Suppressor macrophage treated with lipopolysaccharide for 4 hours (primary cell): Measurements from ENCODE around the gene NEUROG1.

Source experiments
- DNase-seq: peaks from one replicate; pipeline ENCODE4 v3.0.0-alpha.2; 2020

The NEUROG1 gene, protein sequence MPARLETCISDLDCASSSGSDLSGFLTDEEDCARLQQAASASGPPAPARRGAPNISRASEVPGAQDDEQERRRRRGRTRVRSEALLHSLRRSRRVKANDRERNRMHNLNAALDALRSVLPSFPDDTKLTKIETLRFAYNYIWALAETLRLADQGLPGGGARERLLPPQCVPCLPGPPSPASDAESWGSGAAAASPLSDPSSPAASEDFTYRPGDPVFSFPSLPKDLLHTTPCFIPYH

DNA sequence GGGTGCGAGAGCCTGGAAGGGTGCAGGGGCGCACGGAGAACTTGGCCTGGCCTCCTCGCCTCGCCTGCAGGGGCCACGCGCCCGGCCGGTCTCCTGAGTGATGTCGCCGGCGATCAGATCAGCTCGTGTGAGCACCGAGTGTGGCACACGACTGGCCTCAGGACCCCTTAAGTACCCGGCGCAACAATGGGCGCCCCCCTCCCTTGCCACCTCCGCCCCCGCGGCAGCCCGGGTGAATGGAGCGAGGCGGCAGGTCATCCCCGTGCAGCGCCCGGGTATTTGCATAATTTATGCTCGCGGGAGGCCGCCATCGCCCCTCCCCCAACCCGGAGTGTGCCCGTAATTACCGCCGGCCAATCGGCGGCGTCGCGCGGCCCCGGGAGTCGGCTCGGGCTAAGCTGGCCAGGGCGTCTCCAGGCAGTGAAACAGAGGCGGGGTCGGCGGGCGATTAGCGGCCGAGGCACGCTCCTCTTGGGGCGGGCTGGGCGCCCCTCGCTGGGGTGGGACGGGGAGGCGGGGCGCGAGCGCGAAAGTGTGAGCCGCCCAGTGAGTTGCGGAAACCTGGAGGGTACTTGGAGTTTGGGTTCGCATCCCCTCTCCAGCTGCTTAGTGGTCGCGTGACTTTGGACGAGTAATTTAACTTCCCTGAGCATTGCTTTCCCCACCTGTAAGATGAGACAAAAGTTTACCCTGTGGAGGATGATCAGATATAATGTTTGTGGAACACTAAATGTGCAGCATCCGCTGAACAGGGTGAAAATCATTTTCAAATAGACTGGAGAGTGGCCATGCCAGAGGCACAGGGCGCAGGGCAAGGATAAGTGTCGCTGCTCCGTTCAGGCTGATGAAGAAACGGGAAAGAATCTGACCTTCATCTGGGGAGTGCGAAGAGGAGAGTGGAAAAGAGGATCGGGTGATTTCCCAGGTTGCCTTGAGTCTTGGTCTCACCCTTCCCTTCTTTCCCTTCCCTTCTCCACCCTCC lies at the start of gene NEUROG1:
Gene NEUROG1, minus strand, starts transcription at position 145 of the 982 bp plus-strand sequence. CDS start 274 bp downstream, outside the sequence.
- DNase-seq = no peak

GRCh38 chr5:135584918-135585317 lies 49.2 kb upstream of the NEUROG1 start:
- no peak for DNase-seq

DNA sequence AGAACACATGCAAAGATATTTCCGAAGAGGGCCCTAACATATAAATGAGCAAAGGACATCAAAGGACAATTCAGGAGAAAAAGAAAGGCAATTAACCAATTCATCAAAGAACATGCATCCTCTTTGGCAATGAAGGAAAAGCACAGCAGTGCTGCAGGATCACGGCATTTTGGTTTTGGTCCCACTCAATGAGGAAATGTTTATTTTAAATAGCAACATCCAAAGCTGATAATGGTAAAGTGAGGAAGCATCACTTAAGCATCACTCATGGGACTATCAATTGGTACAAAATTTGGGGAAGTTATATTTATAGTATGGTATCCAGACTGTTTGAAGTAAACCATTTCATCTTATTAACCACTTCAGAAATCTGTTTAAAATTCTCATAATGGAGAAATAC lies 48.5 kb upstream of the NEUROG1 start:
- no peak for DNase-seq

DNA sequence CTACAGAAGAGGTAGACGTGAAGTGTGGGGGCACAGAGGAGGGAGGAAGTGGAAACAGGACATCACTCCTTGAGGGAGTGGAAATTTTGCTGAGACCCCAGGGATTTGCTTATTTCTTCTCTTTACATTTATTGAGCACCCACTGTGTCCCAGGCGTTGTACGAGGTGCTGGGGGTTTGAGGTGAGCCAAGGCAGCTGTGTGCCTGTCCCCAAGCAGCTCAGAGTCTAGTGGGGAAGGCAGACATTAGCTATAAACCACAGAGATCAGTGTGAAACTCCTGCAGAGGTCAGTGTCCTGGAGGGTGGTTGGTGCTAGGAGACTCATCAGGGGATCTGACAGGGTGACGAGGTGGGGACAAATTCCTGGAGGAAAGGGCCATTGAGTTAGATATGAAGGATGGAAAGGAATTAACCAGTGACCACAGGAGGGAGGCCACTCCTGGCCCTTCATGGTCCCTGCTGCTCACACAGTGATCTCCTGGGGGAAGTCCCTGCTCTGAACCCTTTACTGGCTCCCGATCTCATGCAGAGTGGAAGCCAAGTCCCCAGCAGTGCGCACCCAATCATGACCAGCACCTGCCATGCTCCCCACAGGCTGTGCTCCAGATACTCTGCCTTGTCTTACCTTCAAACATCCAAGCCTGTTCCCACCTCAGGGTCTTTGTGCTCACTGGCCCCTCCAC lies 46.5 kb upstream of the NEUROG1 start:
- DNase-seq = no peak

DNA sequence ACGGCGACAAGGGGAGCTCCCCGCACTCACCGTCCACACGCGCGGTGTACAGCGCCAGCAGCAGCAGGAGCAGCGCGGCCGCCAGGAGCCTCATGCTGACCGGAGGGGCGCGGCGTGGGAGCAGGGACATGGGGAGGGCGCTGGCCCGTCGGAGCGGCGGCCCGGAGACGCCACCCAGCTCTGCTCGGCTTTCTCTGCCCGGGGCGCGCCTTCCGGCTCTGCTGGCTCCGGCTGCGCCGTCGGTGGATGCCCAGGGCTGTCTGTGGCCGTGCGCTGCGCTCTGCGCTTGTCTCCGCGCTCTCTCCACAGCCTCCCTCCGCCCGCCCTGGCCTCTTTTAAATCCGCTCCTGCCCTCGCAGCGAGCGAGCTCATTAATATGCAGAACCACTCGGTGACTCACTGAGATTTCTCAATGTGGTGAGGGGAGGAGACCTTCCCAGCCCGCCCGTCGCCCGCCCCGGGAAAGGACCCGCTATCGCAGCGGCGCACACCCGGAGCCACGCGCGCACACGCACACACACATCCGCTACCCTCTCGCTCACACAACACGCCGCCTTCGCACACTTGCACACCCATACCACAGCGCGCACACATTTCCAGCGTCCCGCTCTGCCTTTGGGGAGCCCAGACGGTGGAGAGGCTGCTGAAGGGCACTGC lies 43.0 kb upstream of the NEUROG1 start, which contains the start of gene CXCL14:
Gene CXCL14, minus strand, starts transcription at position 307 of the 657 bp plus-strand sequence. Its CDS starts 213 bp downstream, at position 94.
- DNase-seq = peak; percentile 73

DNA sequence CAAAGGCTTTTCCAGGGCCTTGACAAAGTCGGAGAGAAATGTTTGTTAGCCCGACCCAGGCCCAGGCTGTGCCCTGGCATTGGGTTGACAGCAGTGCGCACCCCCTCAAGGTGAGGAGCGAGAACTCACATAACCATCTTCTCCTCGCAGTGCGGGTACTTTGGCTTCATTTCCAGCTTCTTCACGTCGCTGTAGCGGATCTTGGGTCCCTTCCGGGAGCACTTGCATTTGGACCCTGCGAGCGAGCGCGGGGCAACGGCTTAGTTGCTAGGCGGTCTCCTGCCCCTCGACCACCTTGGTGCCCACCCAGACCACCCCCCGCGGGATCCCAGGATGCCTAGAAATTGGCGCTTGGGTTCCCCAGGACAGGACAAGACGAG lies 42.5 kb upstream of the NEUROG1 start:
- DNase-seq = no peak

GRCh38 chr5:135577421-135577820 lies 41.7 kb upstream of the NEUROG1 start:
- no peak for DNase-seq

DNA sequence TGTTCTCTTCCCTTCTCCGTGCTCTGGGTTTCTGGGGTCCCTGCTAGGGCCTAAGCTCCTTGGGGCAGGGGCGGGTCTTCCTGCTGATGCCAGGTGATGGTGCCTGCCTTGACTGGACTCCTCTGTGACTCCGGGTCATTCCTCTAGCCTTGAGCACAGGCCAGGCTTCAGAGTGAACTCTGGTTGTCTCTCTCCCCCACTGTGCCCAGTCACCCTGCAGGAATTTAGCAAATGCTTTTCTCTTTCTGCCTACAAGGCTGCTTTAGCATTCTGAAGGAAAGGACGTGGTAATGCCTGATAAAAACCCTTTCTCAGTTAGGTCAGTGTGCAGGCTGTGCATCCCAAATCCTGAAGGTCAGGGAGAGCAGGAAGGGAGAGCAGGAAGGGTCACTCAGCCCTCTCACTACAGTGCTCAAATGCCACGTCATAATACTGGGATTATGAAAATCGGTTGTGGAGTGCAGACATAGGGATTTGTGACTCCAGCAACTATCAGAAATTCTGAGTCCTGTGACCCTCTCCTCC lies 40.4 kb upstream of the NEUROG1 start:
- no peak for DNase-seq

- DNase-seq = no peak
Observed at GRCh38 chr5:135574493-135574892, 38.7 kb upstream of the NEUROG1 start.

DNA sequence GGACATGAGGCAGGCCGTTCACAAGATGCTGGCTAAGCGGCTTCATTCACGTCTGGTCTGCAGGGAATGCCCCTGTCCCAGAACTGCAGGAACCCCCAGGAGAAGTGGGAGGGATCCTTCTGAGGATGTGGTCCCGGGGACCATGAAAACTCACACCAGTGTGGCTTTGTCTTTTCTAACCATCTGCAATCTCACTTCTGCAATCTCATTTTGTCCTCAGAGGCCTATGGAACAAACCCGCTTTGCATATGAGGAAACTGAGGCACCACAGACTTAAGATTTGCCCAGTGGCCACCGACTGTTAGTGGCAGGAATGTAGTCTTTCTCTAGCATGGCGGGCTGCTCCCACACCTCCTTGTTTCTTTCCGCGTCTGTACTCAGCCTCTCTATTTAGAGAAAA lies 36.1 kb upstream of the NEUROG1 start:
- no peak for DNase-seq

DNA sequence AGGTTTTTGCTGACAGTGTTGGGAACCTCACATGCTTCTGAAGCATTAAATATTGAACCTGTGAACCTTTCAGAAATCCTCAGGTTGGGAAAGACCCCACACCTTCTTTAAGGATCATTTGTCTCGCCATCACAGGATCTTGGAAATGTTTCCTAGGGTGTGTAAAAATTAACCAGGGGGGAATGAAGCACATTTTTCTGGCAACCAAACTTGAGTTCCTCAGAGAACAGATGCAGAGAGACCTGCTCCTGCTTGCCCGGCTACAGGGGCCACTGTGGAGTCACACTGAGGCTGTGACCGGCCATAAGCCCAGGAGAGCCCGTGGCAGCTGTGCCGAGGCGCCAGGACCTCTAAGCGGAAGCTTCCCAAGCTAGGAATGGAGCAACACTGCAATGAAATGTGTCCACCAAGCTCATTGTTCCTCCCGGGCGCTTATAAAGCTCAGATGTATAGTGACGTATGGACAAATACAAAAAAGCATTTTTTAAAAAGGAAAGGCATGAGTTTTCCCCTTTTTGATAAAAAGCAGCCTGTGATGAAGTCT lies 35.4 kb upstream of the NEUROG1 start:
- no peak for DNase-seq

DNA sequence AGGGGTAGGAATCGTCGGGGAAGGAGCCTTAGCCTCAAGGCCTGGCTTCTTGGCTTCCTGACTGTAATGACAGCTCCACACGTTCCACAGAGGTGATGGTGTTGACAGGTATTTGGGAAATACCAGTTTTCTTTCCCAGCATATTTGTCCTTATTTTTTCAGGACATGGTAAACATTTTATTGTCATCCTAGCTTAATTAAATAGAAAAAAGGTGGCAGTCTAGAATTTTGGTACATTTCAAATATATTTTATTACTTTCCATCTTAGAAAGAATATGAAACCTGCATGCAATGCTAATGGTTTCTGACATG lies 34.6 kb upstream of the NEUROG1 start:
- DNase-seq = no peak

DNA sequence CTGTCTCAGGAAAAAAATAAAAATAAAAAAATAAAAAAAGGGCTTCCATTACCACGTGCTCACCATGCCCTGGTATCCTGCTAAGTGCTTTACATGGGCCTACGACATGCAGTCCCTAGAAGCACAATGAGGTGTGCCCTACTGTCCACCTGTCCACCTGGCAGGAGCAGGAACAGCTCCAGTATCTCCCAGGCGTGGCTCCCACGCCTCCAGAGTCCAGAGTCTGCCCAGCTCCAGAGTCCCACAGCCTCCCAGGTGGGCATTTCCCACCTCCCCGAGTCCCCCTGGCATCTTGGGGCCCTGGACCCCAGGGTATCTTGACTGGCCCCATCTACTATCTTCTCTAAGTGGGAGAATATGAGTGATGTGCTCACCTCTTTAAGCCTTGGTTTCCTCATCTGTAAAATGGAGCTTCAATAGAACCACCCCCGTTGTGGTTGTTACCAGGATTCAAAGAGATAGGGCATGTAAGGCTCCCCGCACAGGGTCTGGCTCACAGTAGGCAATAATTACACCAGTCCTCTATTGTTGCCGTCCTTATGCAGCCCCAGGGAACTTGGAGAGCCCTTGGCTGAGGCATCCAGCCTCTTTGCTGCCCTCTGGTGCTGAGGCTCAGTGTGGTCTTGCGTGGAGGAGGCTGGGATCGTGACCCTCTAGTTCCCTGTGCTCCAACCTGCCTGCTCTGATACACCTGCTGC lies 34.1 kb upstream of the NEUROG1 start:
- peak; percentile 34 for DNase-seq

DNA sequence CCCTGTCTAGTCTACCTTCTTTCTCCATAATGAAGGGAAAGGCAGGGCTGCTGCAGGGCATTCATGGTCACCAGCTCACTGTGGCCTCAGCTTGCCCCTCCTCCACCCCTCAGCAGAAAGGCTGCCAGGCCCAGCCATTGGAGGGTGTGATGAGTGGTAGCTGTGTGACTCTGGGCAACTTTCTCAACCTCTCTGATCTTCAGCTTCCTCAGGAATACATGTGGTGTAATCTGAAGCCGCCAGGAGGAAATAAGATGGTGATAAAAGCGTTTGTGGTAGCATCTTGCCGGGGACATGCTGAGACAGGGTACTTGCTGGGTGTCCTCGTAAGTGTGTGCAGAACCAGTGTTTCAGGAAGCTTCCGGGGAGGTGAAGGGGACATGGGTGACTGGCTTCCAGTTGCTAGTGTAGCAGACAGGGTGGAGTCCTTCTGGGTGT lies 33.2 kb upstream of the NEUROG1 start:
- no peak for DNase-seq

- no peak for DNase-seq
Observed at GRCh38 chr5:135568246-135568645, 32.5 kb upstream of the NEUROG1 start.

DNA sequence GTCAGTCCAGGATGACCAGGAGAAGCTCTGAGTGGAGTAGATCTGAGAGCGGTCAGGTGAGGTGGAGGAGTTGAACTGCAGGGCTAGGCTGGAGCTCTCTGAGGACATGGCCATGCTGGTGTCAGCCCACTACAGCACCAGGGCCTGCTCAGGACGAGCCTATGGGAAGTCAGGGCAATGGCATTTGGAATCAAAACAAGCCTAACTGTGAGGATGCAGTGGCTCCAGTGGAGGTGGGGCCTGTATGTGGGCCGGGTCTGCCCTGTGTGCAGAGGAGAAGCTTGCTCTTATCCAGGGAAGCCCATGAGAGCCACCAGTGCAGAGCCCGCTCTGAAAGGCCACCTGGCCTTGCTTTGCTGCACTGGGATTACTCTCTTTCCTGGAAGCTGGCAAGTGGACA lies 31.9 kb upstream of the NEUROG1 start:
- no peak for DNase-seq

DNA sequence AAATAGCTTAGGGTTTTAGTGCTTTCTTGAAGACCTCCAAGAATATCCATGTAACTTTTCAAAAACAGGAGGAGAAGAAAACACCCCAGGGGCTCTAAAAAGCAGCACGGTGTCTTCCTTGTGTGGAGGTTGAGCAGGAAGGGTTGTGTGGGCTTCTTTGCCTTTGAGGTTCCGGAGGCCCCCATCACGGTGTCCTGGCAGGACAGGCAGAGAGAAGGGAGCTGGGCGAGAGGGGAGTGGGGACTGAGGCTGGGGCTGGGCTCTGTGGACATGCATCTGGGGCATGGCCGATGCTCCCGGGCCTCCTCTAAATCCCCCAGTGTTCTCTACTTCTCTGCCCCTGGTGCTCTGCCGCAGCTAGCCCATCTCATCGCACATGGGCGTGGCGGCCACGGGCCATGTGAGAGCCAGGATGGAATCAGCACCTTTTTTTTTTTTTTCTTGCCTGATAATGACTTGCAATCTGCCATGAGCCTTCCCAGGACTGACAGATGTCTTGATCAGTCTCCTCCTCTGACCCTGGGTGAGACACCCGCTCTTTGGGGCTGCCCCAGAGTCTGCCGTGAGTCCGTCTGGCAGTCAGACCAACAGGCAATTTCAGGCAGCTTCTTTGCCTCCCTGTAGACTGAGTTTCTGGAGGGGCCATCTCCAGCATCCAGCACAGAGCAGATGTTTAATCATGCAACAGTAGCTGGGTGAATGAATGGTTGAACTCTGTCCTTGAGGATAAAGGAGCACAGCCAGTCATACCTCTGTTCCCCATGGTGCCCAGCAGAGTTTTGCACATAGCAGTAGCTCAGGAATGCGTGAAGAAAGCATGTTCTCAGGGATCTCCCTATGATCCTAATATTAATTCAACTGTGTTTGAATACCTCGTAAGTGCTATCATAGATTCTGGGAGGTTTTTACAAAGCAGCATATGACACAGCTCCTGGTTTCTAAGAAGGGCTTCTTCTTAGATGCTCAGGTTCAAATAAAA lies 30.9 kb upstream of the NEUROG1 start:
- no peak for DNase-seq

DNA sequence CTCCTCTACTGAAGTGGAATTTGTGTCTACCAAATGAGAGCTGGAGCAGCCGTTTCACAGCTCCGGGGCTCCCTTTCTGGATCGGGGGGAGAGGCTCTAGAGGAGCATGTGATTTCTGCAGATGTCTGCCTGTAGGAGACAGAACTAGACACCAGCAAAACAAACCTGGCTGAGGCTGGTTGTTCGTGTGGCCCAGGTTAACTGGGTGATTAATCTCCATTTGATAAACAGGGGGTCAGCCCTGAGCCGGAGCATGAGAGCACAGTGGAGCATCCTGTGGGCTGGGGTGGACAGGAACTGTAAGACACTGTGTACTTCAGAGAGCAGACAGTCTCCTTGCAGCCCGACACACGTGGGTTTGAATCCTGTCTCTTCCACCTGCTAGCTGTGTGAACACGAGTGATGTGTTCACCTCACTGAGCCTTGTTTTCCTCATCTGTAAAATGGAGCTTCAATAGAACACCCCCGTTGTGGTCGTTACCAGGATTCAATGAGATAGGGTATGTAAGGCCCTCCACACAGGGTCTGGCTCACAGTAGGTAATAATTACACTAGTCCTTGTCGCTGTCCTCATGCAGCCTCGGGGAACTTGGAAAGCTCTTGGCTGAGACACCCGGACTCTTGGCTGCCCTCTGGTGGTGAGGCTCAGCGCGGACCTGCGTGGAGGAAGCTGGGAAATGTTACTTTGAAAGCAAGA lies 30.1 kb upstream of the NEUROG1 start:
- DNase-seq = peak; percentile 85

DNA sequence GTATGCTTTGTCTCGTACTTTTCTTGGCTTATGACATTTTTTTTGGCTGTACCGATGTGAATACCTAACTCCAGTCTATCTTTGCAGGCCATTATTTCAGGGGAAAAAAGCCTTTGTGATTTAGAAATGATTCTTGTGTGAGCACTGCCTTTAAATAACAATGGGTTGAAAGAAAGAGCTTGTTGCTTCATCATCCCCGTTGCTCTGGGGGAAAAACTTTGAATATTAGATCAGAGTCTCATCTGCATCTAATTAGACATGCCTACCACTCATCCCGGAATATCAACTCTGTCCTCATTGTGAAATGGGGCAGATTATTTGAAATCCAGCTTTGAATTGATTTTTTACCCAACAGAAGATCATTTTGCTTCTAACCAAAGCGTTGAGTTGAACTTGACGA lies 29.5 kb upstream of the NEUROG1 start:
- DNase-seq = no peak

DNA sequence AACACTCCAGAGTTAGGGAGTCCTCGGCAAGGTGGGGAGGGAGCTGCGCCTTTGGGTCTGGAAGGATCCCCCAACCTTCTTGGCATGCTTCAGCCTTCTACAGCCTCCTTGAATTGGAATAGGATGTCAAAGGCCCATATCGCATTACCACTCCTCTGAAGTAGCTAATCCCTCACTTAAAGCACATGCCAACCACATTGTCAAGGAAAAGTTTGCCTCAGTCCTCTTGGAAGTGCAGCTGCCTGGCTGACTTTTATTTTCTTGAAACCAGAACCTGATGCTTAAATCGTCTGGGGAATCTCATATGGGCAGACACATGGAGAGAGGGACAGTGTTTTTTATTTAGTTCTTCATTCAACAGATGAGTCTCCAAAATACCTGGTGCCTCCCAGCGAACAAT lies 28.6 kb upstream of the NEUROG1 start:
- no peak for DNase-seq
